AG04449 (cell line): Measurements from ENCODE around the gene ZBTB26.

Source experiments
- CTCF ChIA-PET: fragments of 350-600 bp; formaldehyde crosslinking; extraction: SDS; loops from one replicate; lab custom pipeline; 2021; ENCODE audit warnings: antibody characterized with exemption; lab: Yijun Ruan, JAX
- POLR2A ChIA-PET: fragments of 400-600, 350-600 bp; formaldehyde crosslinking; extraction: SDS; loops from one replicate; lab custom pipeline; 2020; ENCODE audit warnings: antibody characterized with exemption, inconsistent platforms; lab: Yijun Ruan, JAX
- DNase-seq: peaks from one replicate; pipeline ENCODE4 v3.0.0-alpha.2; 2010; ENCODE audit warnings: low read depth, low spot score
- H3K4me3 ChIP-seq: 2 replicates; pipeline ENCODE4 v1.5.1; 2011; ENCODE audit warnings: low read depth, mild to moderate bottlenecking, control low read depth, low read length
- TF ChIP-seq, protein P1 (sequence below): IDR thresholded peaks from one replicate; pipeline ENCODE4 v1.5.1; 2011; ENCODE audit warnings: mild to moderate bottlenecking, moderate library complexity, low read length, control low read depth, inconsistent platforms; ENCODE audit not compliant: insufficient read depth; ENCODE audit errors: missing control alignments

ZBTB26 gene

DNA sequence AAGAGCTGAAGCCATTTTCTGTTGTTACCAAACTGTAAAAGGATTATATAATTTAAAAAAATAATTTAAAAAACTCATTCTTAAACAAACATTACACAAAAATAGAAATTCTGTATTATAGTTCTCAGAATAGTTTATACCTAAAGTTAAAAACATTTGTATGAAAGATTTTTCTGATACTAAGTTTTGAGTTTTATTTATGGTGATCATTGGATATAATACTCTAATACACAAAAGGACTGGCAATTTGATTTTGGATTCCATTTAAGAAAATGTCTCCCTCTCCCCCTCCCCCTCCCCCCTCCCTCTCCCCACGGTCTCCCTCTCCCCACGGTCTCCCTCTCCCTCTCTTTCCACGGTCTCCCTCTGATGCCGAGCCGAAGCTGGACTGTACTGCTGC, 65.2 kb downstream of the ZBTB26 start:
- CTCF ChIA-PET, result no interaction called here
- TF ChIP-seq, protein P1, sequence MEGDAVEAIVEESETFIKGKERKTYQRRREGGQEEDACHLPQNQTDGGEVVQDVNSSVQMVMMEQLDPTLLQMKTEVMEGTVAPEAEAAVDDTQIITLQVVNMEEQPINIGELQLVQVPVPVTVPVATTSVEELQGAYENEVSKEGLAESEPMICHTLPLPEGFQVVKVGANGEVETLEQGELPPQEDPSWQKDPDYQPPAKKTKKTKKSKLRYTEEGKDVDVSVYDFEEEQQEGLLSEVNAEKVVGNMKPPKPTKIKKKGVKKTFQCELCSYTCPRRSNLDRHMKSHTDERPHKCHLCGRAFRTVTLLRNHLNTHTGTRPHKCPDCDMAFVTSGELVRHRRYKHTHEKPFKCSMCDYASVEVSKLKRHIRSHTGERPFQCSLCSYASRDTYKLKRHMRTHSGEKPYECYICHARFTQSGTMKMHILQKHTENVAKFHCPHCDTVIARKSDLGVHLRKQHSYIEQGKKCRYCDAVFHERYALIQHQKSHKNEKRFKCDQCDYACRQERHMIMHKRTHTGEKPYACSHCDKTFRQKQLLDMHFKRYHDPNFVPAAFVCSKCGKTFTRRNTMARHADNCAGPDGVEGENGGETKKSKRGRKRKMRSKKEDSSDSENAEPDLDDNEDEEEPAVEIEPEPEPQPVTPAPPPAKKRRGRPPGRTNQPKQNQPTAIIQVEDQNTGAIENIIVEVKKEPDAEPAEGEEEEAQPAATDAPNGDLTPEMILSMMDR, result no peak
- no peak for DNase-seq
- H3K4me3 ChIP-seq, result no peak overlapping the region
- POLR2A ChIA-PET, result no interaction called here
